ENCODE data around the gene MSI2.

DNA sequence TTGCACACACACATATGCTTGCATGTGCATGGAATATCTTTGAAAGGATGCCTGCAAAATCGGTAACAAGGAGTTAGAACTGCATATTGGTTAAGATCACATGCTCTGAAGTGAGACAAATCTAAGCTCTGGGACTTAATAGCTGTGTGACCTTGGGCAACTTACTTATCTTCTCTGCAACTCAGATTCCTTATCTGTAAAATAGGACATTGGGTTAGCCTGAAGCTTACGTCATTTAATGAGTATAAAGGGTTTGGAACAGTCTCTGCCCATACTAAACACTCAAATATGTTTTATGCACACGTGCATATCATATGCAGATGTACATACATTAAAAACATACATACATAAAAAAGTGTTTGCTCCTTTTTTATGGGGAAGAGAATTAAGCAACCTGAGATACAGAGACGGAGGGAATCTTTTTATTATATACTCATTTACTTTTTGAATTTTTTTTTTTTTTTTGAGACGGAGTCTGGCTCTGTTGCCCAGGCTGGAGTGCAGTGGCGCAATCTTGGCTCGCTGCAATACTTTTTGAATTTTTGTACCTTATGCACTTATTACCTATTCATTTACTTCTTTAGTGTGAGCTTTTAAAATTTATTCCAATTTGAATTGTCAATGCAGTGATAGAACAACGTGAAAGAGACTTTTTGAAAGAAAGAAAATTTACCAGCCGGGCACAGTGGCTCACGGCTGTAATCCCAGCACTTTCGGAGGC lies 282.6 kb downstream of the MSI2 start:
- TF ChIP-seq, protein P1, sequence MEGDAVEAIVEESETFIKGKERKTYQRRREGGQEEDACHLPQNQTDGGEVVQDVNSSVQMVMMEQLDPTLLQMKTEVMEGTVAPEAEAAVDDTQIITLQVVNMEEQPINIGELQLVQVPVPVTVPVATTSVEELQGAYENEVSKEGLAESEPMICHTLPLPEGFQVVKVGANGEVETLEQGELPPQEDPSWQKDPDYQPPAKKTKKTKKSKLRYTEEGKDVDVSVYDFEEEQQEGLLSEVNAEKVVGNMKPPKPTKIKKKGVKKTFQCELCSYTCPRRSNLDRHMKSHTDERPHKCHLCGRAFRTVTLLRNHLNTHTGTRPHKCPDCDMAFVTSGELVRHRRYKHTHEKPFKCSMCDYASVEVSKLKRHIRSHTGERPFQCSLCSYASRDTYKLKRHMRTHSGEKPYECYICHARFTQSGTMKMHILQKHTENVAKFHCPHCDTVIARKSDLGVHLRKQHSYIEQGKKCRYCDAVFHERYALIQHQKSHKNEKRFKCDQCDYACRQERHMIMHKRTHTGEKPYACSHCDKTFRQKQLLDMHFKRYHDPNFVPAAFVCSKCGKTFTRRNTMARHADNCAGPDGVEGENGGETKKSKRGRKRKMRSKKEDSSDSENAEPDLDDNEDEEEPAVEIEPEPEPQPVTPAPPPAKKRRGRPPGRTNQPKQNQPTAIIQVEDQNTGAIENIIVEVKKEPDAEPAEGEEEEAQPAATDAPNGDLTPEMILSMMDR (IDR thresholded peaks at IDR 0.05; ENCODE audit: low read depth, low read length, poor library complexity, severe bottlenecking), result no peak
- TF ChIP-seq EZH2phosphoT487 (IDR thresholded peaks at IDR 0.05; ENCODE audit: borderline replicate concordance, low read length), result no peak

Data from DOHH2 (cell line).